Activated B cell treated with CpG ODN at 0.5 μM for 24 hours (primary cell): ENCODE data around the gene CCDC149. TPM values are rescaled to one million over a fixed set of nuclear protein-coding genes. Genes with fewer than 3 reads are reported as not detected.

Experiments
- ATAC-seq: fragments of 200-7000 bp; cut with Tn5 transposase; one replicate; pipeline ENCODE4 v1.10.0; 2021; ENCODE audit warnings: low read depth, mild to moderate bottlenecking, moderate library complexity
- CTCF ChIA-PET: fragments of 350-600 bp; sonication (Branson Sonifier 250); formaldehyde crosslinking; loops from one replicate; lab custom pipeline; 2021; ENCODE audit warnings: antibody characterized with exemption; lab: Charles Lee
- POLR2A ChIA-PET: fragments of 350-600 bp; sonication (Branson Sonifier 250); formaldehyde crosslinking; loops from one replicate; lab custom pipeline; 2021; ENCODE audit warnings: antibody characterized with exemption; lab: Charles Lee
- DNase-seq: peaks from one replicate; pipeline ENCODE4 v3.0.0; 2022
- H3K27ac Mint-ChIP-seq: one replicate; pipeline ENCODE4 v1.8.0; 2020; ENCODE audit warnings: mixed read lengths
- H3K27me3 Mint-ChIP-seq: one replicate; pipeline ENCODE4 v1.8.0; 2021; ENCODE audit warnings: mixed read lengths
- H3K36me3 Mint-ChIP-seq: one replicate; pipeline ENCODE4 v1.8.0; 2021; ENCODE audit warnings: low read depth, mixed read lengths
- H3K4me1 Mint-ChIP-seq: one replicate; pipeline ENCODE4 v1.8.0; 2021; ENCODE audit warnings: mixed read lengths
- H3K4me3 Mint-ChIP-seq: one replicate; pipeline ENCODE4 v1.8.0; 2020; ENCODE audit warnings: mild to moderate bottlenecking, mixed read lengths
- H3K9me3 Mint-ChIP-seq: one replicate; pipeline ENCODE4 v1.8.0; 2020; ENCODE audit warnings: mixed read lengths
- intact Hi-C: fragments of 100-400 bp; cut with micrococcal nuclease; formaldehyde crosslinking; loops from one replicate; pipeline ENCODE4 v1.15.1; 2024
- total RNA-seq: library from RNA; stranded (reverse); gene quantifications from 2 replicates; pipeline ENCODE4 v1.2.3, GENCODE V29; 2022
- TF ChIP-seq, protein P1 (sequence below): fragments of 200-600 bp; IDR thresholded peaks from one replicate; pipeline ENCODE4 v1.8.0; 2022; ENCODE audit warnings: antibody characterized with exemption, mild to moderate bottlenecking

Gene CCDC149
- total RNA-seq, 1 donor from 2014 or later = not detected

DNA sequence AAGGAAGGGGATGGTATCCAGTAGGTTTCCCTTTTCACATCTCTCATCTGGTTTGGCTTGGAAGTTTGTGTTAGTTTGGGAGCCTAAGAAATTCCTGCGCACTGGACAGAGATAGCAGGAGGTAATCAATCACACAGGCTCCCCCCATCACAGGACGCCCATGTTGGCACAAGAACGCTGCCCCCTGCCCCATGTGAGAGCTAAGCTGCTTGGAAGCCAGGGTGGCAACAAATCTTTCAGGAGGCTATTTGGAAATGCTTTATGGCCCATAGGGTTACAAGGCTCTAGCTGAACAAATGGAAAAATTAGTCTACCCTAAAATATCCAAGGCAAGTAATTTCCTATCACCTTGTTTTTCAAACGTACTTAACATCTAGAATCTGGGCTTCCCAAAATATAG, 63.5 kb downstream of the CCDC149 start:
- intact Hi-C loops = no loop called here
- Mint-ChIP-seq H3K4me3 (no peak overlapping the region), H3K27me3 (peaks cover 2% of the 10 kb centered on the region), H3K4me1 (no peaks in the 10 kb centered on the region), H3K36me3 (no peaks in the 10 kb centered on the region), H3K9me3 (no peaks in the 10 kb centered on the region), H3K27ac (no peak overlapping the region)
- POLR2A ChIA-PET = no interaction called here
- DNase-seq (no peak), ATAC-seq (no peak)
- CTCF ChIA-PET = no interaction called here
- TF ChIP-seq, protein P1, sequence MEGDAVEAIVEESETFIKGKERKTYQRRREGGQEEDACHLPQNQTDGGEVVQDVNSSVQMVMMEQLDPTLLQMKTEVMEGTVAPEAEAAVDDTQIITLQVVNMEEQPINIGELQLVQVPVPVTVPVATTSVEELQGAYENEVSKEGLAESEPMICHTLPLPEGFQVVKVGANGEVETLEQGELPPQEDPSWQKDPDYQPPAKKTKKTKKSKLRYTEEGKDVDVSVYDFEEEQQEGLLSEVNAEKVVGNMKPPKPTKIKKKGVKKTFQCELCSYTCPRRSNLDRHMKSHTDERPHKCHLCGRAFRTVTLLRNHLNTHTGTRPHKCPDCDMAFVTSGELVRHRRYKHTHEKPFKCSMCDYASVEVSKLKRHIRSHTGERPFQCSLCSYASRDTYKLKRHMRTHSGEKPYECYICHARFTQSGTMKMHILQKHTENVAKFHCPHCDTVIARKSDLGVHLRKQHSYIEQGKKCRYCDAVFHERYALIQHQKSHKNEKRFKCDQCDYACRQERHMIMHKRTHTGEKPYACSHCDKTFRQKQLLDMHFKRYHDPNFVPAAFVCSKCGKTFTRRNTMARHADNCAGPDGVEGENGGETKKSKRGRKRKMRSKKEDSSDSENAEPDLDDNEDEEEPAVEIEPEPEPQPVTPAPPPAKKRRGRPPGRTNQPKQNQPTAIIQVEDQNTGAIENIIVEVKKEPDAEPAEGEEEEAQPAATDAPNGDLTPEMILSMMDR = no peak

DNA sequence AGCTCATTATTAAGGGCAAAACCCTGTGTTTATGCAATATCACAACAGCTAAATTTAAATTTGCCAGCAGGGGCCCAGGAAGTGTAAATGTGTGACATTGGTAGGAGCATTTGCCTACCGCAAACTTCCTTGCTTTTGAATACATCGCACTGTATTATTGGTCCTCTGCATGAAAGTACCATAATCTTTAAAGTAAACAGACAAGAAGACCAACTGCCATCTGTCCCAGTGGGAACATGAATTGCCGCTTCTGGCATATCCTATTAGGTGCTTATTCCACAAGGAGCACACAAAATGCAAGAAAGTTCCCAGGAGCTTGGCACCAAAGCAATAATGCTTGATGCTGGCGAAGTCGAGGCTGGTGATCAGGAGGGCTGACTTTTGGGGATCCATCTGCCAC, 66.1 kb downstream of the CCDC149 start:
- ATAC-seq (no peak), DNase-seq (no peak)
- Mint-ChIP-seq H3K27ac (no peak overlapping the region), H3K4me3 (no peak overlapping the region), H3K27me3 (no peaks in the 10 kb centered on the region), H3K9me3 (no peaks in the 10 kb centered on the region), H3K36me3 (no peaks in the 10 kb centered on the region), H3K4me1 (no peaks in the 10 kb centered on the region)
- POLR2A ChIA-PET = no interaction called here
- CTCF ChIA-PET = no interaction called here
- TF ChIP-seq, protein P1 = no peak
- intact Hi-C loops = no loop called here

DNA sequence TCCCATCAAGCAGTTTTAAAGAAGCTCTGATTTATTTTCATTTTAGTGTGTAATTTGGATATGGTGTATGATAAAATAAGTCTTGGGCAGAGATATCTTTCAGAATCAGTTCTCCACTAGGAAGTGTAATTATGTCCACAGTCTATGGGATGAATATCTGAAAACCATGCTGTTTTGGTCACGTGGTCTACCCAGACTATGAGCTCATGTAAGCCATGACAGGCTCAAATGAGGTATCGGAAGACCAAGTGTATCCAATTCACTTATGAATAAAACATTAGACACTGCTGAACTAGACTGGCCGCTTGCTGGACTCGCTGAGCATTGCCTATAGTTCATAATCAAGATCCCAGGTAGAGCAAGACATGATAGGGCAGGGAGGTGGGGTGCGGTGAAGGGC, 66.9 kb downstream of the CCDC149 start:
- no peaks in the 10 kb centered on the region for H3K4me1 Mint-ChIP-seq
- H3K27ac Mint-ChIP-seq = no peak overlapping the region
- H3K36me3 Mint-ChIP-seq = no peaks in the 10 kb centered on the region
- ATAC-seq = no peak
- no peaks in the 10 kb centered on the region for H3K27me3 Mint-ChIP-seq
- H3K9me3 Mint-ChIP-seq = no peaks in the 10 kb centered on the region
- intact Hi-C loops = no loop called here
- POLR2A ChIA-PET = no interaction called here
- DNase-seq = no peak
- H3K4me3 Mint-ChIP-seq = no peak overlapping the region
- TF ChIP-seq, protein P1 = no peak
- CTCF ChIA-PET = no interaction called here

DNA sequence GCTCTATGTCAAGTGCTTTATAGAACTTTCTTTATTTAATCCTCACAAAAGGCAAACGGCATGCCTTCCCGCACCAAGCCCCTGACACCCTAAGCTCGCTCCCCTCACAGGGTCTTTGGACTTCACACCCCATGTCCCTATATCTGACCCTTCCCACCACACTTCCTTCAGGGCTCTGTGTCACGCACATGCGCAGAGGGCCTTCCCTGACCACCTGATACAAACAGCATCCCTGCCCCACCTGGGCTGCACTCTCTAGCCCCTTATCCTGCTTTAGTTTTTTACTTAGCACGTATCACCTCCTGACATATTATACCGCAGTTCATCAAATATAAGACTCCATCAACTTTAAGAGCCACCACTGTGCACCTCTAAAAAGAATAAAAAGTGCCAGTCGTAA, 67.7 kb downstream of the CCDC149 start:
- CTCF ChIA-PET = no interaction called here
- Mint-ChIP-seq H3K27me3 (no peaks in the 10 kb centered on the region), H3K9me3 (no peaks in the 10 kb centered on the region), H3K27ac (no peak overlapping the region), H3K36me3 (no peaks in the 10 kb centered on the region), H3K4me1 (no peaks in the 10 kb centered on the region), H3K4me3 (no peak overlapping the region)
- ATAC-seq (no peak), DNase-seq (no peak)
- intact Hi-C loops = no loop called here
- TF ChIP-seq, protein P1 = no peak
- POLR2A ChIA-PET = no interaction called here

DNA sequence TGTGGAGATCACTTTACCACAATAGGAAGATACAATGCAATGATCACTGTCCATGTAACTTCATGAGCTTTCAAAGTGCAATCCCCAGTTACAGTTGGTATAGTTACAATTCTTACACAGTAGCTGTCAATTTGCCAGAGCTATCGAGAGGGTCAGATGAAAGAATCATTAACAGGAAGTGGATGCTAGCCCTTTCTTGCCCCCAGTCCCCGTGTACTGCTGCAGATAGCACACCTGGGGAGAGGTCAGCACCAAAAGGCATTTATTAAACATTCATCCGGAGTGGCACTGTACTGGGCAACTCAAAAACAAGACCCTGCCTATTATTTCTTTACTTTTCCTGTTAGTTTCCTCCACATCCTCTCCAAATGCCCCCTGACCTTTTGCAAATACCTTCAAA, 69.7 kb downstream of the CCDC149 start:
- ChIA-PET CTCF (no interaction called here), POLR2A (no interaction called here)
- Mint-ChIP-seq H3K9me3 (no peaks in the 10 kb centered on the region), H3K27me3 (no peaks in the 10 kb centered on the region), H3K36me3 (no peaks in the 10 kb centered on the region), H3K27ac (no peak overlapping the region), H3K4me1 (no peaks in the 10 kb centered on the region), H3K4me3 (no peak overlapping the region)
- ATAC-seq (no peak), DNase-seq (no peak)
- intact Hi-C loops = no loop called here
- TF ChIP-seq, protein P1 = no peak
